SU-DHL-6 (cell line): ENCODE measurements around the gene VENTX.

Experiments
- CTCF ChIP-seq: fragments of 200-600 bp; sonication (generic); IDR thresholded peaks from one replicate; pipeline ENCODE4 v1.5.1; 2017; ENCODE audit warnings: antibody characterized with exemption, mild to moderate bottlenecking, low read length, moderate library complexity; ENCODE audit not compliant: insufficient read depth, poor library complexity, severe bottlenecking
- EZH2phosphoT487 ChIP-seq: fragments of 200-600 bp; sonication (generic), shearing (Covaris generic); conservative IDR thresholded peaks from 2 replicates; pipeline ENCODE4 v1.6.1; 2018; ENCODE audit warnings: mild to moderate bottlenecking, antibody characterized with exemption, low read length, moderate library complexity, mixed read lengths

GRCh38 chr10:133274751-133275683 lies 37.4 kb downstream of the VENTX start:
- TF ChIP-seq CTCF (no peak), EZH2phosphoT487 (no peak)
